DMS114 treated with DMSO at 0.1 percent for 48 hours (cell line): ENCODE data around the gene NECAB3.

Experiments used
- DNase-seq: peaks from one replicate; lab custom pipeline; 2025; ENCODE audit not compliant: unreplicated experiment; lab: John Stamatoyannopoulos, UW

The NECAB3 gene

DNA sequence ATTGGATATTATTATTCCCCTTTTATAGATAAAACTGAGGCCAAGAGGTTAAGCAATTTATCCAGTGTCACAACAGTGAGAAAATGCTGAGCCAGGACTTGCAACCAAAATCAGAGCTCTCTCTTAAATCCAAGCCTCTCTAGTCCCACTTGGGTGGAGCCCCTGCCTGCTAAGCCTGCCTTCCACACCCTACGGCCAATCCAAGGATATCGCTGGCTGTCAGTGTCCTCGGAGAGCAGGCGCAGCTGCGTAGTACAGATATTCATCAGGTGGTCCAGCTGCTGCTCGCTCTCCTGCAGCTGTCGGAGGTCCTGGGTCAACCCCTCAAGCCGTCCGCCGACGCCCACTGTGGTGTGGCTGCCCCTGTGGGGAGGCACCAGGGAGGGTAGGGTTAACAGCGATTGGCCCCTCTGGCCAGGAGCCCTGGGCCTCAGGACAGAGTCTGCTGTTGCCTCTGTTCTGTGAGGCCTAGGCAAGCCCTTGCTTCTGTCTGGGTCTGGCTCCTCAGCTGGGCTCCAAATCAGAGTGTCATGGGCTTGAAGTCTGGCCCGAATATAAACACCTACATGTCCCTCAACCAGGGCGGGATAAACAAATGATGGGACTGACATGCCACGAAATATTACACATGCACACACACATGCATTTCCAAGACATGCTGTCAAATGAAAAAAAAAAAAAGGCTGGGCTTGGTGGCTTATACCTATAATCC, 3.9 kb upstream of the NECAB3 start:
- DNase-seq, result no peak

GRCh38 chr20:33676652-33677645, 2.7 kb upstream of the NECAB3 start:
- DNase-seq, result no peak

GRCh38 chr20:33676121-33676520, 1.9 kb upstream of the NECAB3 start:
- no peak for DNase-seq

- peak; percentile 59 for DNase-seq
Measured at GRCh38 chr20:33675136-33675959, 1.1 kb upstream of the NECAB3 start.

DNA sequence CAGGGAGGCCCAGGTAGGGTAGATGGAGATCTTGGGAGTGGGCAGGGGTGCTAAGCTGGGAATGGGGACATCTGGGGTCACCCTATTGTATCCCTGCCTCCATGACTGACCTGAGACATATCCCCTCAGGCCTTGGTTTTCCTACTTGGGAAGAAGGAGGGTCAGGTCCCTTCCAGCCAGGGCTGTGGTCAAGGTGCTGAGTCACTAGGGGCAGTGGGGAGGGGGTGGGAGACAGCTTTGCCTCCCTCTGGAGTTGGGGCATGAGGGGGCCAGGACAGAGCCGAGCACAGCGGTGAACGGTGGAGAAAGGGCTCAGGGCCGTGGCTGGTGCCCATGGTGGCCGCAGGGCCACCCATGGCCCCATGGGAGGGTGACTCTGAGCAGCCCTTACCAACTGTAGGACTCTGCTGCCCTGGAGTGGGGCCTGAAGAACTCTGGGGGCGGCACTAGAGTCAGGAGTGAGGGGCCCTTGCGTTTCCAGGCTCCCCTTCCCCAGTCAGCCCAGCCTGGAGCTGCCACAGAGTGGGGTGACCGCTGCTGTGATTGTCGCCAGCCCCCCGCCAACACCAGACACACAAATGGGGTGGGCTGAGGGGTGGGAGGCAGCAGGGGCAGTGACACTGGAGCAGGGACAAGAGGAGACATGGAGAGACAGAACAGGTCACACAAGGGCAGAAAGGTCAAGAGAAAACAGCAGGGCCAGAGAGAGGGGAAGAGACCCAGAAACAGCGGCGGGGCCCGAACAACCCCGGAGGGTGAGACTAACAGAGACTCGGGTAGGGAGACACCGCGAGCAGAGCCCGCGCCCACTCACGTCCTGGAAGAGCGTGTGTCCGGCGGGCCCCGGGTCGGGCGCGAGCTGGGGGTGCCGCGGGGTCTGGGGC, 576 bp downstream of the NECAB3 start:
- DNase-seq, result no peak

DNA sequence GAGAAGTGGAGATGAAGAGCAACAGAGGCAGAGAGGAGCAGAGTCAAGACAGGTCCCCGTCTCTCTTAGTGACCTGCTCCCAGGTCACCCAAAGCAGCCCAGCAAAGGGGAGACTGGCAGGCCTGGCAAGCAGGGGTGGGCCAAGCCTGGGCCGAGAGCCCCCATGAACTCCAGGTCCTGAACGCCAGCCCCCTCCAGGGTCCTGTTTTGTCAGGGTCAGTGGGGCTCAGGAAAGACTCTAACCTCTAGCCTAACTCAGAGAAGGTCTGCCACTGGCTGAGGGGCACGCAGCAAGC, 1.2 kb downstream of the NECAB3 start:
- no peak for DNase-seq

GRCh38 chr20:33672426-33673113, 1.7 kb downstream of the NECAB3 start:
- DNase-seq, result no peak

GRCh38 chr20:33671573-33672288, 2.5 kb downstream of the NECAB3 start:
- no peak for DNase-seq

DNA sequence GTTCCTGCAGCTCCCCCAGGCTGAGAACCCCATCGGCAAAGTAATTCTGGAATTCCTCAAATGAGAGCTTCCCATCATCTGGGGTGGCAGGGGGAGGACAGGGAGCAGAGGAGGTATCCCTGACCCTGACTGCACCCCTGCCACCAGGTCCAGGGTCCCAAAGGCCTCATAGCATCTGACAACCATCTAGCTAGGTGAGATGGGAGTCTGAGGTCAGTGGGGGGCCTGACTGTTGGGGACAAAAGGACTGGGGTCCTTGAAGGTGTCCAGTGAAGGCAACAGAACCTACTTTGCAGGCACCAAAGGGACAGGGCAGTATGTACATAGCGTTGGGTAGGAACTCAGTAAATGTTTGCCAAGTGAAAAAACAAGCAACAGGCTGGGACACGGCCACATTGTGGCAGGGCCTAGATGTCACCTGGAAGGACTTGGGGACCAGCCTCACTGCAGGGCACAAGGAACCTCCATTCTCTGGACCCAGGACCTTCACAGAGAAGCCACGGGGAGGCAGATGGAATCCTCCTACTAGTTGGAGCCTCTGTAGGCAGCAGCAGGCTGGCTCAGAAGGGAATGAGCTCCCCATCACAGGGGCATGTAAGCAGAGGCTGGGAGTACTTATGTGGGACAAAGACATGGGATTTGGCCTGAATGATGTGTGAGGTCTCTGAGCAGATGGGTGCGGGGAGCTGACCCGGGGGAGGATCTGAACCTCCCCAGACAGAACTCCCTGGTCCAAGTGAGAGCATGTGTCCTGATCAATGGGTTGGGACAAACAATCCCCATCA, 3.3 kb downstream of the NECAB3 start:
- no peak for DNase-seq

GRCh38 chr20:33669873-33670640, 4.2 kb downstream of the NECAB3 start:
- DNase-seq, result no peak

GRCh38 chr20:33669224-33669623, 5.0 kb downstream of the NECAB3 start:
- DNase-seq, result no peak

DNA sequence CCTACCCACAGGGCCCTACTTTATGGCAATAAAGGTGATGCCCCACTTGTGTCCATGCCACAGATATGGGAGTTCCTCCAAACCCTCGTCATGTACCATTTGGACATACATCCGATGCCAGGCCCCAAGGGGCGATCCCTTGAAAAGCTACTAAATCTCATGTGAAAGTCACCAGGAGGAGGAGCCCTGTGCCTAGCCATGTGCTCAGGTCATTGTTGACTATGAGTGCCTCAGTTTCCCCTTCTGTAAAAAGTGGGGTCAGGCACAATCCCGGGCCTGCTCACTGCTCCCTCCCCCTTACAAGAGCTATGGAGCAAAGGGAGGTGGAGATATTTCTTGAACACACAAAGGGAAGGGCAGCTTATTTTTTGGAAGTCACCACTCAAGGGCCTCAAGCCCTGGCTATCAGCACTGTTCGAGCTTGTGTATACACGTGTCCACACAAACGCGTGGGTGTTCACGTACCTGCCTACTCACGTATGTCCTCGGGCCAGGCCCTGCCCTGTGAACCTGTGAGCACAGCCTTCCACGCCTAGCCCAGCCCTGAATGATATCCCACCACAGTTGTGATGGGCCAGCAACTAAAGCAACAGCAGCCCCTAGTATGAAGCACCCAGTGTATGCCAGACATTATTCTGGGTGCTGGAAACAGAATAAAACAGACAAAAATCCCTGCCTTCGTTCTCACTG, 5.6 kb downstream of the NECAB3 start:
- DNase-seq, result no peak

GRCh38 chr20:33667676-33668465, 6.4 kb downstream of the NECAB3 start:
- DNase-seq, result no peak

GRCh38 chr20:33667245-33667675, 7.0 kb downstream of the NECAB3 start:
- DNase-seq, result no peak

DNA sequence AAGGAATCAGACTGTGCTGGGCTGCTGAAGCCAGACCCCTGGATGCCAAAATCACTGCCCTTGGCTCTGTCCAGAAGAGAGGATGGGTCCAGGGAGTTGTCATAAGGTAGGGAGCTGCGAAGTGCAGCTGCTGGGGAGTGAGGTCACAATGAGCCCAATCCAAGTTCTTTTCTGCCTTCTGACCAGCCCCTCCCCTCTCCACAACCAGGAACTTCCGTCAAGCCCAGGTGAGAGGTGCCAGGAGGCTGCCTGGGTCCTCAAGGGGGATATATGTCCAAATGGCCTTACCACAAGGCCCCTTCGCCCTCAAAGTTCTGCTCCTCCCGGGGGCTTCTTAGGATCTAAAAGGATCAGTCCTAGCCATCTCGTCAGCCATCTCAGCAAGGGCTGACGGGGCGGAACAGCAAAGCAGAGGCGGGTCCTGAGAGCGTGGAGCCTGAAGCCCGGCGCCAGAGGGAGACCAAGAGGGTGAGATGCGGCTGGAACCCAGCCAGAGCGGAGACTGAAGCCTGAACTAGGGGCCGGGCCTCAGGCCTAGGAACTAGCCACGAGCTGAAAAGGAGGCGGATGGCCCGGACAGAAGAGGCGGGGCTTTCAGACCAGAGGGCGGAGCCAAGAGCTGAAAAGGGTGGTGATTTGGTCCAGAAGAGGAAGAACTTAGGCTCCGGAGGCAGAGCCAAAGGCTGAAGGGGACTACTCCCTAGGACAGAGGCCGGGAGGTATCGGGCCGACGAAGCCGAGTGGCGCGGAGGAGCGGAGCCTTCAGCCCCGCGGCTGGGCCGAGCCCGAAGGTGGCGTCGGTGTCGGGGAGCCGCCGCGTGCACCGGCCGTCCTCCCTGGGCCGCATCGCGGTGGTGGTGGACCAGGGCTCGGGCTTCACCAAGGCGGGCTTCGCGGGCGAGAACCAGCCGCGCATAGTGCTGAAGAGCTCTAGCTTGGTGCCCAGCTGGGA, 7.7 kb downstream of the NECAB3 start, which contains the start of gene ACTL10:
ACTL10 (plus strand) TSS at position 651 of the 952 bp plus-strand sequence. CDS start 555 bp downstream, outside the sequence.
- no peak for DNase-seq
